SK-N-SH (cell line): Measurements from ENCODE around the gene GCH1. TPM values are rescaled to one million over a fixed set of nuclear protein-coding genes. Genes with fewer than 3 reads are reported as not detected.

Experiments used
- CTCF ChIA-PET: fragments of 300-600, 350-600 bp; formaldehyde crosslinking; extraction: SDS; loops from one replicate; lab custom pipeline; 2021; lab: Yijun Ruan, JAX
- POLR2A ChIA-PET: fragments of 350-600 bp; sonication (Branson Sonifier 250); formaldehyde crosslinking; extraction: SDS; loops from one replicate; lab custom pipeline; 2020; ENCODE audit warnings: antibody characterized with exemption, inconsistent platforms; lab: Yijun Ruan, JAX
- DNase-seq: peaks from one replicate; pipeline ENCODE4 v3.0.0; 2012
- H2AFZ ChIP-seq: fragments of 200-600 bp; sonication (generic); 2 replicates; pipeline ENCODE4 v1.8.1; 2016; ENCODE audit warnings: antibody characterized with exemption, mild to moderate bottlenecking, low read depth
- H3F3A ChIP-seq: fragments of 200-600 bp; sonication (generic); replicated peaks from 2 replicates; pipeline ENCODE3; 2016; ENCODE audit warnings: antibody characterized with exemption, mild to moderate bottlenecking; ENCODE audit not compliant: insufficient read depth
- H3K27ac ChIP-seq, 2 experiments: fragments of 200-500 bp in 1 of 2; fragments of 200-600 bp in 1 of 2; sonication (Bioruptor generic) in 1 of 2; sonication (generic), shearing (Covaris generic) in 1 of 2; 2 replicates each; pipeline versions ENCODE4 v1.5.1 to v1.6.1; 2014 to 2016; ENCODE audit warnings: low read depth in 2 of 2, inconsistent platforms in 1 of 2, low read length in 1 of 2, mild to moderate bottlenecking in 1 of 2, mixed read lengths in 1 of 2
- H3K27me3 ChIP-seq: fragments of 200-600 bp; sonication (generic), shearing (Covaris generic); 2 replicates; pipeline ENCODE4 v1.6.1; 2016; ENCODE audit warnings: mixed run types; ENCODE audit not compliant: insufficient read depth
- H3K36me3 ChIP-seq, 2 experiments: fragments of 200-500 bp in 1 of 2; fragments of 200-600 bp in 1 of 2; sonication (Bioruptor generic) in 1 of 2; sonication (generic) in 1 of 2; replicated peaks in 1 of 2; 2 replicates each; pipeline versions ENCODE3 to v1.5.1; 2014 to 2016; ENCODE audit warnings: low read length in 1 of 2, mild to moderate bottlenecking in 1 of 2; ENCODE audit not compliant: insufficient read depth in 2 of 2, control insufficient read depth in 1 of 2
- H3K4me1 ChIP-seq, 2 experiments: fragments of 200-500 bp in 1 of 2; fragments of 200-600 bp in 1 of 2; sonication (Bioruptor generic) in 1 of 2; sonication (generic), shearing (Covaris generic) in 1 of 2; 2 replicates each; pipeline versions ENCODE4 v1.5.1 to v1.6.1; 2014 to 2016; ENCODE audit warnings: low read depth in 1 of 2, low read length in 1 of 2, mixed run types in 1 of 2; ENCODE audit not compliant: insufficient read depth in 2 of 2, control insufficient read depth in 1 of 2
- H3K4me2 ChIP-seq: fragments of 200-600 bp; sonication (generic), shearing (Covaris generic); 2 replicates; pipeline ENCODE4 v1.6.1; 2017; ENCODE audit warnings: mixed run types
- H3K4me3 ChIP-seq, 2 experiments: fragments of 200-500 bp in 1 of 2; fragments of 200-600 bp in 1 of 2; sonication (Bioruptor generic) in 1 of 2; sonication (generic), shearing (Covaris generic) in 1 of 2; 2 replicates each; pipeline versions ENCODE4 v1.5.1 to v1.8.1; 2014 to 2016; ENCODE audit warnings: low read depth in 2 of 2, inconsistent platforms in 1 of 2, low read length in 1 of 2, mild to moderate bottlenecking in 1 of 2, mixed read lengths in 1 of 2, moderate library complexity in 1 of 2
- H3K79me2 ChIP-seq: fragments of 200-600 bp; sonication (generic); 2 replicates; pipeline ENCODE4 v1.8.1; 2017; ENCODE audit warnings: mild to moderate bottlenecking; ENCODE audit not compliant: insufficient read depth
- H3K9ac ChIP-seq: fragments of 200-600 bp; sonication (generic); 2 replicates; pipeline ENCODE4 v1.6.1; 2017; ENCODE audit warnings: mixed run types
- H3K9me2 ChIP-seq: fragments of 200-600 bp; sonication (generic); 2 replicates; pipeline ENCODE4 v1.6.1; 2017; ENCODE audit warnings: mixed run types
- H3K9me3 ChIP-seq: fragments of 200-600 bp; sonication (generic); 2 replicates; pipeline ENCODE4 v1.6.1; 2017; ENCODE audit warnings: mixed run types, mild to moderate bottlenecking, moderate library complexity
- H4K20me1 ChIP-seq: fragments of 200-600 bp; sonication (generic); 2 replicates; pipeline ENCODE4 v1.6.1; 2017; ENCODE audit warnings: mild to moderate bottlenecking, mixed run types; ENCODE audit not compliant: insufficient read depth
- CHD2 ChIP-seq: fragments of 150-350 bp; IDR thresholded peaks from 2 replicates; pipeline ENCODE4 v1.6.1; 2018; ENCODE audit warnings: low read length; ENCODE audit not compliant: partially characterized antibody
- ELF1 ChIP-seq: IDR thresholded peaks from 2 replicates; pipeline ENCODE4 v1.4.0; 2012
- EP300 ChIP-seq, 2 experiments: IDR thresholded peaks; 2 replicates each; pipeline versions ENCODE4 v1.4.0 to v1.6.1; 2012; ENCODE audit warnings: borderline replicate concordance in 1 of 2, low read depth in 1 of 2, low read length in 1 of 2
- FOSL2 ChIP-seq: IDR thresholded peaks from 2 replicates; pipeline ENCODE4 v1.4.0; 2012; ENCODE audit warnings: low read depth, mild to moderate bottlenecking, moderate library complexity, borderline replicate concordance
- FOXJ3 ChIP-seq: sonication (generic); formaldehyde crosslinking; IDR thresholded peaks from 2 replicates; pipeline ENCODE4 v1.5.1; 2020; ENCODE audit warnings: mild to moderate bottlenecking, missing genetic modification reagents
- GABPA ChIP-seq: IDR thresholded peaks from 2 replicates; pipeline ENCODE4 v1.4.0; 2012; ENCODE audit warnings: low read depth, mild to moderate bottlenecking
- GATA2 ChIP-seq: sonication (generic); formaldehyde crosslinking; IDR thresholded peaks from 2 replicates; pipeline ENCODE4 v1.5.0; 2020; ENCODE audit warnings: mild to moderate bottlenecking, missing genetic modification reagents
- JUND ChIP-seq: IDR thresholded peaks from 2 replicates; pipeline ENCODE4 v1.4.0; 2012
- MEF2A ChIP-seq: IDR thresholded peaks from 2 replicates; pipeline ENCODE4 v1.4.0; 2012; ENCODE audit warnings: low read depth, borderline replicate concordance
- MXI1 ChIP-seq: IDR thresholded peaks from 2 replicates; pipeline ENCODE4 v1.6.1; 2012; ENCODE audit warnings: mild to moderate bottlenecking, low read depth, low read length, improper control_type of control experiment
- NFIC ChIP-seq: IDR thresholded peaks from 2 replicates; pipeline ENCODE4 v1.4.0; 2012; ENCODE audit warnings: borderline replicate concordance
- NRF1 ChIP-seq: IDR thresholded peaks from 2 replicates; pipeline ENCODE4 v1.6.1; 2012; ENCODE audit warnings: low read depth, mild to moderate bottlenecking, low read length
- RCOR1 ChIP-seq: fragments of 150-350 bp; IDR thresholded peaks from 2 replicates; pipeline ENCODE4 v1.6.1; 2017; ENCODE audit warnings: antibody characterized with exemption, low read length
- REST ChIP-seq: IDR thresholded peaks from 2 replicates; pipeline ENCODE4 v1.6.1; 2012; ENCODE audit warnings: mild to moderate bottlenecking, low read depth, low read length, moderate library complexity
- TAF1 ChIP-seq: IDR thresholded peaks from 2 replicates; pipeline ENCODE4 v1.6.1; 2012; ENCODE audit warnings: low read depth, mild to moderate bottlenecking, low read length, moderate library complexity, borderline replicate concordance
- TCF12 ChIP-seq: IDR thresholded peaks from 2 replicates; pipeline ENCODE4 v1.4.0; 2012
- YY1 ChIP-seq: IDR thresholded peaks from 2 replicates; pipeline ENCODE4 v1.4.0; 2012; ENCODE audit warnings: low read depth, mild to moderate bottlenecking
- WGBS: methylation state at CpG from one replicate; pipeline ENCODE4 v1.1.6; 2017; ENCODE audit warnings: low lambda C conversion rate; 5-methylcytosine and 5-hydroxymethylcytosine counted together
- polyA plus RNA-seq, 3 experiments: library from polyadenylated mRNA; depleted of rRNA; stranded (reverse); fragments of >200 nt; gene quantifications; 2 replicates each; pipeline ENCODE4 v1.2.3, GENCODE V29; 2012
- TF ChIP-seq, protein P1 (sequence below): fragments of 150-350 bp; IDR thresholded peaks from 2 replicates; pipeline ENCODE4 v1.6.1; 2017; ENCODE audit warnings: antibody characterized with exemption, low read length, low read depth, borderline replicate concordance
- TF ChIP-seq, protein P2 (sequence below): fragments of 150-350 bp; IDR thresholded peaks from 2 replicates; pipeline ENCODE4 v1.6.1; 2016; ENCODE audit warnings: mild to moderate bottlenecking, low read depth, low read length
- TF ChIP-seq, protein P3 (sequence below): fragments of 200-600 bp; sonication (generic); IDR thresholded peaks from 2 replicates; pipeline ENCODE4 v1.6.1; 2017; ENCODE audit warnings: antibody characterized with exemption, mild to moderate bottlenecking, moderate library complexity
- TF ChIP-seq, protein P4 (sequence below): IDR thresholded peaks from 2 replicates; pipeline ENCODE4 v1.4.0; 2012; ENCODE audit warnings: low read depth
- TF ChIP-seq, protein P5 (sequence below): IDR thresholded peaks from 2 replicates; pipeline ENCODE4 v1.4.0; 2012; ENCODE audit warnings: low read depth, borderline replicate concordance

GCH1 gene
- polyA plus RNA-seq, 1 of the 3 experiments (the other 2 are of a cell fraction): 2.2 TPM

- H3K9me2 ChIP-seq: no peaks in the 10 kb centered on the region
- H3K36me3 ChIP-seq: no peaks in the 10 kb centered on the region
- peak overlapping the region in 1 of 2 experiments; percentile 12; a peak in 3 of 4 replicates for H3K4me3 ChIP-seq
- POLR2A ChIA-PET: interaction anchor here (0.6 to 4.1 kb wide), 20 partner anchors 10 to 233 kb away, joined by 3 to 63 read pairs (median 5); partner anchors contain the start of genes MAPK1IP1L, SOCS4 and WDHD1
- no peaks in the 10 kb centered on the region for H3K27me3 ChIP-seq
- H2AFZ ChIP-seq: peak overlapping the region; percentile 62; the same call in 1 of the 2 replicates
- H3K9me3 ChIP-seq: no peaks in the 10 kb centered on the region
- peaks cover 5 to 56% of the 10 kb centered on the region in 2 experiments; a peak in 3 of 4 replicates for H3K4me1 ChIP-seq
- H3K4me2 ChIP-seq: peak overlapping the region; percentile 53
- H3K79me2 ChIP-seq: no peaks in the 10 kb centered on the region
- no peak overlapping the region for H3K9ac ChIP-seq
- H3F3A ChIP-seq: peaks cover 5% of the 10 kb centered on the region
- H3K27ac ChIP-seq: peak overlapping the region; percentile 67 to 100
- peak; percentile 76 for DNase-seq
- WGBS: 22% methylated on average over 14 of the region's 14 CpGs
- H4K20me1 ChIP-seq: no peaks in the 10 kb centered on the region
- CTCF ChIA-PET: interaction anchor here (0.7 to 6.4 kb wide), 17 partner anchors 9 to 309 kb away, joined by 3 to 68 read pairs (median 4); partner anchors contain the start of genes CGRRF1, MAPK1IP1L and SAMD4A
- peak; percentile 99 for TF ChIP-seq GATA2 (CRISPR knock-in tag)
- TF ChIP-seq, protein P1, sequence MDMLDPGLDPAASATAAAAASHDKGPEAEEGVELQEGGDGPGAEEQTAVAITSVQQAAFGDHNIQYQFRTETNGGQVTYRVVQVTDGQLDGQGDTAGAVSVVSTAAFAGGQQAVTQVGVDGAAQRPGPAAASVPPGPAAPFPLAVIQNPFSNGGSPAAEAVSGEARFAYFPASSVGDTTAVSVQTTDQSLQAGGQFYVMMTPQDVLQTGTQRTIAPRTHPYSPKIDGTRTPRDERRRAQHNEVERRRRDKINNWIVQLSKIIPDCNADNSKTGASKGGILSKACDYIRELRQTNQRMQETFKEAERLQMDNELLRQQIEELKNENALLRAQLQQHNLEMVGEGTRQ: no peak
- TF ChIP-seq, protein P2, sequence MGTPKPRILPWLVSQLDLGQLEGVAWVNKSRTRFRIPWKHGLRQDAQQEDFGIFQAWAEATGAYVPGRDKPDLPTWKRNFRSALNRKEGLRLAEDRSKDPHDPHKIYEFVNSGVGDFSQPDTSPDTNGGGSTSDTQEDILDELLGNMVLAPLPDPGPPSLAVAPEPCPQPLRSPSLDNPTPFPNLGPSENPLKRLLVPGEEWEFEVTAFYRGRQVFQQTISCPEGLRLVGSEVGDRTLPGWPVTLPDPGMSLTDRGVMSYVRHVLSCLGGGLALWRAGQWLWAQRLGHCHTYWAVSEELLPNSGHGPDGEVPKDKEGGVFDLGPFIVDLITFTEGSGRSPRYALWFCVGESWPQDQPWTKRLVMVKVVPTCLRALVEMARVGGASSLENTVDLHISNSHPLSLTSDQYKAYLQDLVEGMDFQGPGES: no peak
- TF ChIP-seq EP300 (IDR thresholded peaks at IDR 0.05; ENCODE audit: borderline replicate concordance in 1 of 2, low read depth in 1 of 2, low read length in 1 of 2): peak; percentile 63 to 98; a peak in 3 of 4 replicates
- TF ChIP-seq GABPA: no peak
- TF ChIP-seq YY1: 0 out of 2 replicates have a peak, but pooled peaks have one; percentile 19
- peak; percentile 57; the same call in 1 of the 2 replicates for TF ChIP-seq MXI1
- TF ChIP-seq, protein P3, sequence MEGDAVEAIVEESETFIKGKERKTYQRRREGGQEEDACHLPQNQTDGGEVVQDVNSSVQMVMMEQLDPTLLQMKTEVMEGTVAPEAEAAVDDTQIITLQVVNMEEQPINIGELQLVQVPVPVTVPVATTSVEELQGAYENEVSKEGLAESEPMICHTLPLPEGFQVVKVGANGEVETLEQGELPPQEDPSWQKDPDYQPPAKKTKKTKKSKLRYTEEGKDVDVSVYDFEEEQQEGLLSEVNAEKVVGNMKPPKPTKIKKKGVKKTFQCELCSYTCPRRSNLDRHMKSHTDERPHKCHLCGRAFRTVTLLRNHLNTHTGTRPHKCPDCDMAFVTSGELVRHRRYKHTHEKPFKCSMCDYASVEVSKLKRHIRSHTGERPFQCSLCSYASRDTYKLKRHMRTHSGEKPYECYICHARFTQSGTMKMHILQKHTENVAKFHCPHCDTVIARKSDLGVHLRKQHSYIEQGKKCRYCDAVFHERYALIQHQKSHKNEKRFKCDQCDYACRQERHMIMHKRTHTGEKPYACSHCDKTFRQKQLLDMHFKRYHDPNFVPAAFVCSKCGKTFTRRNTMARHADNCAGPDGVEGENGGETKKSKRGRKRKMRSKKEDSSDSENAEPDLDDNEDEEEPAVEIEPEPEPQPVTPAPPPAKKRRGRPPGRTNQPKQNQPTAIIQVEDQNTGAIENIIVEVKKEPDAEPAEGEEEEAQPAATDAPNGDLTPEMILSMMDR: no peak
- peak; percentile 90 for TF ChIP-seq RCOR1
- peak; percentile 97 for TF ChIP-seq FOXJ3 (CRISPR knock-in tag)
- peak; percentile 94 for TF ChIP-seq FOSL2
- TF ChIP-seq ELF1: no peak
- TF ChIP-seq CHD2: peak; percentile 74
- TF ChIP-seq NFIC: peak; percentile 26; the same call in 1 of the 2 replicates
- no peak; the same call in 1 of the 2 replicates for TF ChIP-seq TAF1
- TF ChIP-seq MEF2A: no peak
- TF ChIP-seq, protein P4, sequence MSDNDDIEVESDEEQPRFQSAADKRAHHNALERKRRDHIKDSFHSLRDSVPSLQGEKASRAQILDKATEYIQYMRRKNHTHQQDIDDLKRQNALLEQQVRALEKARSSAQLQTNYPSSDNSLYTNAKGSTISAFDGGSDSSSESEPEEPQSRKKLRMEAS: peak; percentile 70
- peak; percentile 84 for TF ChIP-seq JUND
- TF ChIP-seq REST: 0 out of 2 replicates have a peak, but pooled peaks have one; percentile 18
- TF ChIP-seq, protein P5, sequence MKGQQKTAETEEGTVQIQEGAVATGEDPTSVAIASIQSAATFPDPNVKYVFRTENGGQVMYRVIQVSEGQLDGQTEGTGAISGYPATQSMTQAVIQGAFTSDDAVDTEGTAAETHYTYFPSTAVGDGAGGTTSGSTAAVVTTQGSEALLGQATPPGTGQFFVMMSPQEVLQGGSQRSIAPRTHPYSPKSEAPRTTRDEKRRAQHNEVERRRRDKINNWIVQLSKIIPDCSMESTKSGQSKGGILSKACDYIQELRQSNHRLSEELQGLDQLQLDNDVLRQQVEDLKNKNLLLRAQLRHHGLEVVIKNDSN: peak; percentile 26; the same call in 1 of the 2 replicates
- no peak for TF ChIP-seq NRF1
- TF ChIP-seq TCF12: peak; percentile 87
These were observed 84.2 kb downstream of the GCH1 start for GRCh38 chr14:54818201-54819133.
